NT2/D1 (cell line): ENCODE measurements around the gene NBAS.

Experiments
- YY1 ChIP-seq: IDR thresholded peaks from 2 replicates; pipeline ENCODE4 v1.6.1; 2011; ENCODE audit not compliant: insufficient read length, insufficient read depth
- ZNF274 ChIP-seq: IDR thresholded peaks from 2 replicates; pipeline ENCODE4 v1.6.1; 2011; ENCODE audit warnings: mild to moderate bottlenecking, low read depth, low read length

- TF ChIP-seq ZNF274, result no peak
- TF ChIP-seq YY1, result no peak
These were observed 7.6 kb downstream of the NBAS start for GRCh38 chr2:15553519-15553918.
